Stimulated activated CD8-positive, alpha-beta memory T cell treated with anti-CD3 and anti-CD28 coated beads, Interleukin-12 subunit alpha, Interleukin-12 subunit beta, amount 100 ng/mL, for 4 hours (primary cell): ENCODE measurements around the gene KLHL40.

Source experiments
- DNase-seq: peaks from one replicate; pipeline ENCODE4 v3.0.0-alpha.2; 2020; ENCODE audit warnings: low read depth

The KLHL40 gene

DNA sequence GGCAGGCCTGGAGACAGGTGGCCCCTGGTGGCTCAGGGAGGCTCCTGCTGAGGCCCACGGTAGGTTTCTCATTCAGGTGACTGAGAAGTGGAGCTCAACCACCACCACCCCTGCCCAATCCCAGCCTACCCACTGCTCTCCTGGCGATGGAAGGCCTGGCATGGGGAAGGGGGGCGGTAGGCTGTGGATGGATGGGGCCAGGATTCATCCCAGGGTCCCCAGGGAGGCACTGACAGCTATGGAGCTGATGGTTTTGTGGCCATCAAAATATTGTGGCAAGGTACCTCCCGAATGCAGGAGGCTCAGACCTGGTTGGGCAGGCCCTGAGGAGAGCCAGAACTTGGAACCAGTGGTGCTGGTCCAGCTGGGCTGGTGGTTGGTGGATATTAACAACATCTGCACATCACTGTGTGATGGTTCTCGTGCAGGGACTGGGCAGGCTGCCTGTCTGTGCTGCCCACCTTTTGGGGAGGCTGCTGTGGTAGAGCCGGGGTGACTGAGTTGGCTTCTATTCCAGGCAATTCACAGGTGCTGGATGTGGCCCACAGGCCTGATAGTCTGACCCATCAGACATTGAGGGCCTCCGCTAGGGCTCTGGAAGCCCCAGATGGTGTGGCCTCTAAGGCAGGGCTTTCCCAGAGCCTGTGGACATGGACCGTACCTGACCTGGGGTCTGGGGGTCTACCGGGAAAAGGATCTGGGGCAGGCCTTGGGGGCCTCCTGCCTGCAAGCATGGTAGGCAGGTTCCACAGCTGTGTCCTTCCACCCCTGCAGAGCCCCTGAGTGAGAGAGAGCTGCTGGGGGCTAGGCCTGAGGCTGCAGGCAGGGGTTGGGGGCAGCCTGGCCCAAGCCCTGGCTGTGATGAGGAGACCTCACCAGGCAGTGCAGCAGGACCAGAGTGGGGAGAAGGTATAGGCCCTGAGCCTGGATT is 28.4 kb upstream of the KLHL40 start:
- DNase-seq, result no peak

DNA sequence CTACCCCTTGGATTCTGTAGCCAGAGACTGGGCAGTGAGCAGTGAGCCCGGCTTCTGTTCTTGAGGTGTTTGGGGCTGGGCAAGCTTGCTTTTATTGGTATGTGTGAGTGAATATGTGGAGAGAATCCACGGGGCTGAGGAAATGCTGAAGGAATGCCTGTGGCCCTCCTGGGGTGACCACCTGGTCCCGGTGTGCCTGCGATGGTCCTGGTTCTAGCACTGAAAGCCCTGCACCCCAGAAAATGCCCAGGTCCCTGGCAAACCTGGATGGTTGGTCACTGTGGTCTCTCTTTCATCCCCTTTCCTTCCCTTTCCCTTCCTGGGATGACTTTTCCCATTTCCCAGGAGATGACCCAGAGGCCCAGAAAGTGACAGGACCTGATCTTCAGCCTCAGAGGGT is 27.7 kb upstream of the KLHL40 start:
- DNase-seq, result no peak

DNA sequence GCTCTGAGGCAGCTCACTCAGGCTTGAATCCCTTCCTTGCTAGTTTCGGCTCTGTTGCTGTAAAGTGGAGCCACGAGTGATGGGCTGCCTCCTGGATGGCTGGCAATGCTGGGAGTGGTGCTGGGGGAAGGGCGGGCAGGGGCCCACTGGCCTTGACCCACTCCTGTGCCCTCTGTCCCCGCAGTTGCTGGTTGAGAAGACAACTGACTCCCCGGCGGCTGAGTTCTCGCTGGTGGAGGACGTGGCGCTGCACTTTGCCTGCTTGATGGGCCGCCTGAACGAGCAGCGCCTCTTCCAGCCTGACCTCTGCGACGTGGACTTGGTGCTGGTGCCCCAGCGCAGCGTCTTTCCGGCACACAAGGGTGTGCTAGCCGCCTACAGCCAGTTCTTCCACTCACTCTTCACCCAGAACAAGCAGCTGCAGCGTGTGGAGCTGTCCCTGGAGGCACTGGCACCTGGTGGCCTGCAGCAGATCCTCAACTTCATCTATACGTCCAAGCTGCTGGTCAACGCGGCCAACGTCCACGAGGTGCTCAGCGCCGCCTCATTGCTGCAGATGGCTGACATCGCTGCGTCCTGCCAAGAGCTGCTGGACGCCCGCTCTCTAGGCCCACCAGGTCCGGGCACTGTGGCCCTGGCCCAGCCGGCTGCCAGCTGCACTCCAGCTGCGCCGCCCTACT is 27.1 kb upstream of the KLHL40 start:
- no peak for DNase-seq

DNA sequence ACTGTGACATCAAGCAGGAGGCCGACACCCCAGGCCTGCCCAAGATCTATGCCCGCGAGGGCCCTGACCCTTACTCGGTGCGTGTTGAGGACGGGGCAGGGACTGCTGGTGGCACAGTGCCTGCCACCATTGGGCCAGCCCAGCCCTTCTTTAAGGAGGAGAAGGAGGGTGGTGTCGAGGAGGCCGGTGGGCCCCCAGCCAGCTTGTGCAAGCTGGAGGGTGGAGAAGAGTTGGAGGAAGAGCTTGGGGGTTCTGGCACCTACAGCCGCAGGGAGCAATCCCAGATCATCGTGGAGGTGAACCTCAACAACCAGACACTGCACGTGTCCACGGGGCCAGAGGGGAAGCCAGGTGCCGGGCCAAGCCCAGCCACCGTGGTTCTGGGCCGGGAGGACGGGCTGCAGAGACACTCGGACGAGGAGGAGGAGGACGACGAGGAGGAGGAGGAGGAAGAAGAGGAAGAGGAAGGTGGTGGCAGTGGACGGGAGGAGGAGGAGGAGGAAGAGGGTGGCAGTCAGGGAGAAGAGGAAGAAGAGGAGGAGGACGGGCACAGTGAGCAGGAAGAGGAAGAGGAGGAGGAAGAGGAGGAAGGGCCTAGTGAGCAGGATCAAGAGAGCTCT is 26.5 kb upstream of the KLHL40 start:
- DNase-seq, result no peak

DNA sequence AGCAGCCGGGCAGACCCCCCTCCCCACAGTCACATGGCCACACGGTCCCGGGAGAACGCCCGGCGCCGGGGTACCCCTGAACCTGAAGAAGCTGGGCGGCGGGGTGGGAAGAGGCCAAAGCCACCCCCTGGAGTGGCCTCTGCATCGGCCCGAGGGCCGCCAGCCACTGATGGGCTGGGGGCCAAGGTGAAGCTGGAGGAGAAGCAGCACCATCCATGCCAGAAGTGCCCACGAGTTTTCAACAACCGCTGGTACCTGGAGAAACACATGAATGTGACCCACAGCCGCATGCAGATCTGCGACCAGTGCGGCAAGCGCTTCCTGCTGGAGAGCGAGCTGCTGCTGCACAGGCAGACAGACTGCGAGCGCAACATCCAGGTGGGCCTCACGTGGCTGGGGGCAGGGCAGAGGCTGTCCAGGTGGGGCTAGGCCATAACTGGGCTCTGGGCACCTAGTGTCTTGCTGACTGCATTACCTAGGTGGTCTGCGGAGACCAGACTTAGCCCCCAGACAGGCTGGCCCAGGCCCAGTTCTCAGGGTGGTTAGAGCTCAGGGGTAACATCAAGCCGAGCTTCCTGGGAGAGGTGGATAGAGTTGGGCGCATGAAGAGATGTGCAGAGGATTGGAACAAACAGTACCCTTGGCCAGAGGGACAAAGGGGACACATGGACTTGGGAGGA is 25.7 kb upstream of the KLHL40 start:
- DNase-seq, result no peak

DNA sequence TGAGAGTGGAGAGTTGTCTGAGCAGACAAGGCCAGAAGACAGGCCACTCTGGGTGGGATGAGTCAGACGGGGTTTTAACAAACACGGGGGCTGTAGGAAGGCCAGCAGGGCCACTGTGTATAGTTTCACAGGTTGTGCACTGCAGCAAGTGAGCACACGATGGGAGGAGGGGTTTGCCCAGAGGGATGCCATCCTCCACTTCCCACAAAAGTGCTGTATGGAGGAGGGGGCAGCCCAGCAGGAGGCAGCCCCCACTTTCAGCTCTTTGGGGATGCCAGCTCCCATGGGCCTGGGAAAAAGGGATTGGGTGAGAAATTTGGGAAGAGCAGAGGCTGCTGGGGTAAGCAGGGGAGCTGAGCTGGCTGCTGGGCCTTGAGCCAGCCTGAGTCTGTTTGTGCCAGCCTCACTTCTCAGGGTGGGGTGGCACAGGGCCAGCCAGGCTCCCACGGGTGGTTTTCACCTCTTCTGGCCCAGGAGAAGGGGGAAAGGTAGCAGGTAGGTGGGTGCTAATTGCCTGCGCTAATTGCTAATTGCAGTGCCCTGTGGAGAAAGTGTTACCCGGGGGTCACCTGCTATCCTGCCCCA is 25.1 kb upstream of the KLHL40 start:
- no peak for DNase-seq

DNA sequence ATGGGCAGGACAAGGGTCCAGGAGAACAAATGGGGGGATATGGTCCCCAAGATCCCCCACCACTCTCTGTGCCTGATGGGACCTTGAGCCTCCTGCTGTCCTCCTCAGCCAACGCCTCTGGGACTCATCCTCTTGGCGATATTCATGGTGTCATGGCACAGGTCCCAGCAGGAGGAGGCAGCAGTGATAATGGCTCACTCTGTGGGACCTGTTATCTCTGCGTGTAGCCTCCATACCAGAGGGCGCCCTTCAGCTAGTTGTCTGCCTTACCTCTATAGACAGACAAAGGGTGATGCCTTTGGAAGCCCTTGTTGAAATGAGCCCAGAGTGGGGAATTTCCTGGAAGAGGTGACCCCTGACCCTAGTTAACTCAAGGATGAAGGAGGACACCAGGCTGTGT is 24.4 kb upstream of the KLHL40 start:
- DNase-seq, result no peak

DNA sequence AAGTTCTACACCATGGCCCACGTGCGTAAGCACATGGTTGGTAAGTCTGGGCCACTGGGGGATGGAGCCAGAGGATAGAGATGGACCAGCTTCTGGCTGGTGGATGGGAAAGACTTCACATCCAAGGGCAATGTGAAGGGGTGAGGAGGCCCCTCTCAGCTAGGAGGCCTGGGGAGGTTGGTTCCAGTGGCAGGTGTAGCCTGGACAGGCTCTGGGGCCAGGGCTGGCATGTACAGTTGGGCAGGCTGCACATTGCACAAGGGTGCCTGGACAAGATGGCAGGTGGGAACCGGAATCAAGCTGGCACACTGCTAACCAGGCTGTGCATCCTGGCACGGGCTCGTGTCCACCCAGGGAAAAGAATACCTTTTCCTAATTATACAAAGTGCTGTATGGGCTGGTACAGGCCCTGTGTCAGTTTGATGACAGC is 23.7 kb upstream of the KLHL40 start:
- no peak for DNase-seq

DNA sequence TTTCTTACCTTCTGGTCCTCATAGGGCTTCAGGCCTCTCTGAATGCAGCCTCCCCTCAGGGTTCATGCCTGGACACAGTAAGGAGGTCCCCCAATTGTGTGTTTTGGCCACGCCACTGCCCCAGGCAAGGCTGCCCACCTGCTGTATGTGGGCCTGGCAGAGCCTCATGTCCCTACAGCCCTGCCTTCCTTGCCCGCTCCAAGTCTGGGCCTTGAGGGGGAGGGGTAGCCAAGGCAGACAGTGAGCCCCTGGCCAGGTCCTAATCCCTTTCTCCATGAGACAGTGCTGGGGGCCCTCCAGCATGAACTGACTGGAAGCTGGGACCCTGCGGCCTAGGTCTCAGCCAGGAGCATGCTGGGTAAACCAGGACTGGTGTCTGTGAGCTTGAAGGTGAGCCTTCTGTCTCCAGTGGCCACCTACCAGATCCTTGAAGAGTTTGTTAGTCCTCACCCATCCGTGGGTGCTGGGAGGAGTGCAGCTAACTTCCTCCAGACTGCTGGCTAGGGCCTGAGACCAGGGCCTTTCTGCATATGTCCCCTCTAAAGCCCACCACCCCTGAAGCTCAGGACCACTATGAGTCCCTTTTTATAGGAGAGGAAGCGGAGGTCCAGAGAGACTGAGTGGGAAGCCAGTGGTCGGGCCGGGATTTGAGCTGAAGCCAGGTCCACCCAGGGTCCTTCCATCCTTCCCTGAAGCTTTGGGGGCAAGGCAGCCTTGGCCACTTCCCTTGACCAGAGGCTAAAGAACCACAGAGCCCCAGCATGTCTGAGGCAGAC is 23.1 kb upstream of the KLHL40 start:
- DNase-seq, result no peak

DNA sequence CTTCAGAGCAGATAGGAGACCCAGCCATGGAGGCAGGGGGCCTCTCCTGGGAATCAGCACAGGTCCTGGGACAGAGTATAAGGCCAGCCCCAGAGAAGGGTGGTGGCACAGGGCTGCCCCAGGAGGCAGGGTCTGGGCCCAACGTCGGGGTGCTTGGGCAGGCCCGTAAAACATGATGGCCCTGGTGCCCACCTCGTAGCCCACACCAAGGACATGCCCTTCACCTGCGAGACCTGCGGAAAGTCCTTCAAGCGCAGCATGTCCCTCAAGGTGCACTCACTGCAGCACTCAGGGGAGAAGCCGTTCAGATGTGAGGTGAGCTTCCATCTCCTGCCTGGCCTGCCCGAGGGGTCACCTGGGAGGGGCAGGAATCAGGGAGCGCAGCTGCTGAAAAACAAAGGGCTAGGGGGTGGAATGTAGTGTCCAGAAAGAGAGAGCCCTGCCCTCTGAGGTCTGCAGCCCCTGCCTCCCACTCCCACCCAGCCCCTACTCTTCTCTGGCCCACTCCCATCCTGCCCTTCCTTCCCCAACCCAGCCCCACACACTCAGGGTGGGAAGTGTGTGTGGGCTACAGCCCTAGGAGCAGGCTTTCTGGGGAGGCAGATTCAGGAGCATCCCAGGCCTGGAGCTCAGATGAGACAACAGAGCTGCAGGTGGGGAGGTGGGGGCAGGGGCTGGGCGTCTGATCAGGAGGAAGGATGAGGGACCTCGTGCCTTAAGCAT is 22.4 kb upstream of the KLHL40 start:
- DNase-seq, result no peak

DNA sequence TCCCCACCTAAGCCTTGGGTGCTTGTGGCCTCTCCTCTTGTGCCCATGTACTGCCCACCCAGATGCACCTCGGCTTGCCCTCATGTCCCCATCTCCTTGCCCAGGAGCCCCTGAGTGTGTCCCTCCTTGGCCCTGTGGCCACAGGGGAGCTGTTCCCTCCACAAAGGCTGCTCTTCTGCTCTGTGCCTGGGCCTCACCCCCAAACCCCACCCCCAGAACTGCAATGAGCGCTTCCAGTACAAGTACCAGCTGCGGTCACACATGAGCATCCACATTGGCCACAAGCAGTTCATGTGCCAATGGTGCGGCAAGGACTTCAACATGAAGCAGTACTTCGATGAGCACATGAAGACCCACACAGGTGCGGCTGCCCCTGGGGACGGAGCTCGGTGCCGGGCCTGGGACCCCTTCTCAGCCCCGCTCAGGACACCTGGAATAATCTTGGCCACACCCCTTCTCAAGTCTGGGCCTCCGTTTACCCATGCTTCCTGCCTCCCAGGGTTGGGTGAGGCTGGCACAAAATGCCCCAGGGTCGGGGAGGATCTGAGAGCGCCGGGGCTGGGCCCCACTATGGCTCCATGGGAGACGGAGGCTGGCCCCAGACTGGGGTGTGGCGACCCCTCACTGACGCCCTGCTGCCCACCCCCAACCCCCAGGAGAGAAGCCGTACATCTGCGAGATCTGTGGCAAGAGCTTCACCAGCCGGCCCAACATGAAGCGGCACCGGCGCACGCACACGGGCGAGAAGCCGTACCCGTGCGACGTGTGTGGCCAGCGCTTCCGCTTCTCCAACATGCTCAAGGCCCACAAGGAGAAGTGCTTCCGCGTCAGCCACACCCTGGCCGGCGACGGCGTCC is 21.5 kb upstream of the KLHL40 start:
- no peak for DNase-seq

DNA sequence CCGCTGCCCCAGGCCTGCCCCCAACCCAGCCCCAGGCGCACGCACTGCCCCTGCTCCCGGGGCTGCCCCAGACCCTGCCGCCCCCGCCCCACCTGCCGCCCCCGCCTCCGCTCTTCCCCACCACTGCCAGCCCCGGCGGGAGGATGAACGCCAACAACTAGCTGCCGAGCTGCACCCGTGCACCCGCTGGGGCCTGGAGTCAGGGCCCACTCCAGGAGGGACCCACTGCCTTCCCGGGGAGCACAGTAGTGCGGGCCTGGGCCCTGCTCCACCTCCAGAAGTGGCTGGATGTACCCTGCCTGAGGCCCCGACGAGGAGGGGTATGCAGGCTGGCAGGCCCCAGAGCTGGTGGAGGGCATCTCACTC is 20.9 kb upstream of the KLHL40 start:
- no peak for DNase-seq

DNA sequence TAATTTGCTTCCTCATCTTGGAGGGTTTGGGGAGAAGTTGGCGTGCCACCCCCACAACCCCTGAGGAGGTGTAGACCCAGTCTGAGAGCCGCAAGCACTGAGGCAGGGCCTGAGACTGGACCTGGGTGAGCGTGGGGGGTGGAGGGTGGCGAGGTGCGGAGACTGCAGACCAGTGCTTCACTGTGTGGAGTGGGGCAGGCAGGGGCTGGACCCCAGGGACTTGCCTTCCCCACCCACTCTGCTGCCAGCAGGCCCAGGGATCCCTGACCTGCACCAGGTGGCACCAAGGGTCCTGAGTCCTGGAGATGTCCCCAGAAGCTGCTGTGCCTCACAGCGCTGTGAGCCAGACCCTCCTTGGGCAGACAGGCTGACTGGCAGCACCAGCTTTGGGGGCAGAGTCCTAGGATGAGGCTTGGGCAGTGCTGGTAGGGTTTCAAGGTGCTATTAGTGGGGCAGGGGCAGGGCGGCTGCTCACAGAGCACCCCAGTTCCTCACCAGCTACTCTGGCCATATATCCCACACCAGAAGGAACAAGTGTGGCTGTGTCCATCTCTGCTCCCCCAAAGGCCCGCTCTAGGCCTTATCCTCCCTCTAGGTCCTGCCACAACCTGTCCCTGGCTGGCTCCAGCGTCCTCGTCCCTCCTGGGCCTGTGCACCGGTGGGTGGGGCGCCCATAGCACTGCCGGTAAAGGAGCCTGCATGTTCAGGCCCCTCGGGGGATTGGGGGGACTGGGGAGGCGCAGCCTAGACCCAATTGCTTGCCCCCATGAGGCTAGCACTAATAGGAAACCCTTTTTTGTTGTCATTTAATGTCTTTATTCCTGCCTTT is 20.1 kb upstream of the KLHL40 start:
- DNase-seq, result no peak

DNA sequence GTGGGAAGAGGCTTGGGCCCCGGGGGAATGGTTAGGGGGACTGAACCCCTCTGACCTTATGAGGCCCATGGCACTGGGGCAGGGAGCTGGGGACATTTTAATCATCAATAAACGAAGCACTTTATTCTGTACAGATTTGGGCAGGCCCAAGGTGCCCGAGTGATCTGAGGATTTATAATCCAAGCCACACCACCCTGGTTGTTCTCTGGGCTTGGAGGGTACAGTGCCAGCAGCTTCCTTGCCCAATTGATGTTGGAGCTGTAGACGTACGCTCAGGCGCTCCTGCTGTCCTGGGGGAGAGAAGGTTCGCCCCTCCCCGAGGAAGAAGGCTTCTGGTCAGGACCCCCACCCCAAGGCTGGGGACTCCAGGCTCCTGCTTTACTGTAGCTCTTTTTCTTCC is 19.3 kb upstream of the KLHL40 start:
- DNase-seq, result no peak

DNA sequence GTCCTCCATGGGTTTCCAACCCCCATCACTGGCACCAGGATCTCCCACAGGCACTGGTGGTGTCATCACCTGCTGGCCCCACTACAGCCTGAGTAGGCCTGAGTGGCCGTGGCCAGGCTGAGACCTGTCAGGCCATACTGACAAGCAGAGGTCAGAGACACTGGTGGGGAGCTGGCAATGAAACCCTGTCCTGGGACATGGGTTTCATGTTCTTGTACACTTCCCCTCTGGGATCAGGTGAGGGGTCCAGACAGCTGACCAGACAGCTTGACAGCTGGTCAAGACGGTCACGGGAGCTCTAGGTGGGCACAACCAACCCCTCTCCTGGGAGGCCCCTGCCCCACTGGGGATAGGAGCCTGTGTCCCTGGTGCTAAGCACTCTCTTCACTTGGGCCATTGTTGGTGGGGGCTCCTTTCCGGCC is 18.7 kb upstream of the KLHL40 start:
- no peak for DNase-seq

DNA sequence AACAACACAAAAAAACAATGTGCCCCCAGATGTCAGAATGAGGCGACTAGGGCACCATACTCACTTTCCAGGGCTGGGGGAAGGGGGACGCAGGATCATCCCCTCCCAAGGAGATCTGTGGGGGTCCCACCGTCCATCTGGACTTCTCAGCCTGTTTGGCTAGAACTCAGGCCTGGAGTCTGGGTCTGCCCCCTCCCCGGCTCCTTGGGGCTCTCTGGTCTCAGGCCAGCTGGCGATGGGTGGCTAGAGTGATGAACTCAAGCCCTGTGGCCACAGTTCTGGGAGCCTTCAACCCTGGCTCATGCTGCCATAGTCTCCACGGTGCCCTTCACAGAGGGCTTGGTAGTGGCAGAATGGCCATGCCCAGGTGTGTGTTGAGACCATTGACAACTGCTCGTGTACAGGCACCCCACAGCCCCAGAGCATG is 18.2 kb upstream of the KLHL40 start:
- DNase-seq, result no peak

DNA sequence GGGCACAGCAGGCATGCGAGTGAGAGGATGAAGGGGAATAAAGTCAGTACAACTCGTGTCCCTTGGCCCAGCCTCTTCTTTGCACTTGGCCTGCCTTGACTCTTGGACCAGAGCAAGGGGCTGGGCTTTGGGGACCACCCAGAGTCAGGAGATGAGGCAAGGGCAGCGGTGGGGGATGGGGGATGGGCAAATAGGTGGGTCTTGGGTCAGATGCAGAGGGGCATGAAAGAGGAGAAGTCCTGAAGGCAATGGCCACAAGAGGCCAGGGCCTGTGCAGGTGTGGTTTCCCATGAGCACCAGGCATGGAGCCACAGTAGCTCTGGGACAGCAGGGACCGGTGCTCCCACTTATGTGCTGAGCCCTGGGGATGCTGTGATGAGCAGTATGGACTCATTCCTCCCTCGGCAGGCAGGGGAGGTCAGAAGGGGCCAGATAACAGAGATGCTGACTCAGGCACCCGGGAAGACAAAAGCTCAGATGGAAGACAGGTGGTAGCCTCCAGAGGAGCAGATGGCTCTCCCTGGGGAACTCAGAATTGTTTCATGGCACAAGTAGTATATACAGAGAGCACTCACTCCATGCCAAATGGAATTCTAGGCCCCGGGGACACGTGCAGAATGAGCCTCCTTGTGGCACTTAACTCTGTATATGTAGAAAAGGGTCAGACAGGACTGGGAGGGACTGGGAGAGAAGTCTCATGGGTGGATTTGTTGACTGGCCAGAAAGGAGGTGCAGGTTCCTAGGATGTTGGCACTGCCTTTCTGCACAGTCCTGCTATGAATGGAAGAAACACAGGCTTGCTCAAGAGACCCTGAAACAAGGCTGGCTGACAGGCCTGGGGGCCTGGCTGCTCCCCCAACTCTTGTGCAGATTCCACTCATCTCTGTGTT is 17.6 kb upstream of the KLHL40 start:
- DNase-seq, result no peak

DNA sequence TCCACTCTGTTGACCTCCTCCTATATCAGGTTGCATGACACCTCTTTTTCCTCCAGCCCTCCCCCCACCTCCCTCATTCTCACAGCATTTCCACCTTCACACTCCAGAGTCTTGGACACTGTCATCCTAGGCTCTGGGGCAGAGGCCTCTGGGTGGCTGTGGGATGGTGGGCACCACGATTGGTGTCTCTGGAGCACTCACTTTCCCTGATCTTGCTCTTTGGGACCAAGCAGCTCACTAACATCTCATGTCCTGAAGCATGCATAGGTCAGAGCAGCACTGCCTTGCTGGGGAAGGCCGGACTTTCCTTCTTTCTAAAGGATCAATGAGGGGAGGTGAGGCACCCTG is 16.9 kb upstream of the KLHL40 start:
- DNase-seq, result no peak
